Measurements from ENCODE around the gene TET3.

Gene TET3

GRCh38 chr2:73987109-73987947 is 2.6 kb downstream of the TET3 start:
- no peak for DNase-seq (ENCODE audit: low spot score)

DNA sequence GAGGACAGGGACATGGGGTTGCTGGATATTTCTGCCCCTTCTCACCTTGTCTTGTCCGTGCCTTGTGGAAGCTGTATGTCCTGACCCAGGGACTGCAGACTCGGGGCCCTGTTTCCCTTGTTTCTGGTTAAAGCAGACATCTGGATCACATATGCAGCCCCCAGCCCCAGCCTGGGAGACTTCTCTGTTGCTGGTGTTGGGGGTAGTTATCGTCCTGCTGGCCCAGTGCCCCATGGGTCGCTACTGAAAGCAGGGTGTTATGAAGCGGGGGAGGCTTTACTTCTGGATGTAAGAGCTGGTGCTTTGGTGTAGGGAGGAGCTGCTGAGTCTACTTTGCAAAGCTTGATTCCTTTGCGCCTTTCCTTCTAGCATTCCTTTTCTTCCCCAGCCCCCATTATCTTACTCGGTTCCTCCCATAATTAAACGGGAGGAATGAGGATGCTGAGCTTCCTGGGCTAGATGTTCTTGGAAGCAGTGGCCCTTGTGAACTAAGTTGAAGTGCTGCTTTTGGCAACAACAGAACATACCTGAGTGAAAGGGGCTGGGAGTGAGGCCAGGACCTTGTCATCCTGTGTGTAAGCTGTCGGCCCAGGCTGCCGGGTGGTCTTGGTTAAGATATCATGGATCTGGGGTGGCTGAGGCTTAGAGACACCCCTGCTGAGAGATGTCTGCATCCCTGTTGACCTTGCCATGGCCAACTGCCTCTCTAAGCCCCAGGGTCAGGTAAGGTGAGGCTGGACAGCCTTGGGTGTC is 3.4 kb downstream of the TET3 start:
- no peak for DNase-seq (ENCODE audit: low spot score)

- no peak for DNase-seq (ENCODE audit: low spot score)
Measured at GRCh38 chr2:73989972-73990371, 5.3 kb downstream of the TET3 start.

GRCh38 chr2:73990531-73990930 is 5.8 kb downstream of the TET3 start:
- DNase-seq (ENCODE audit: low spot score) = no peak

DNA sequence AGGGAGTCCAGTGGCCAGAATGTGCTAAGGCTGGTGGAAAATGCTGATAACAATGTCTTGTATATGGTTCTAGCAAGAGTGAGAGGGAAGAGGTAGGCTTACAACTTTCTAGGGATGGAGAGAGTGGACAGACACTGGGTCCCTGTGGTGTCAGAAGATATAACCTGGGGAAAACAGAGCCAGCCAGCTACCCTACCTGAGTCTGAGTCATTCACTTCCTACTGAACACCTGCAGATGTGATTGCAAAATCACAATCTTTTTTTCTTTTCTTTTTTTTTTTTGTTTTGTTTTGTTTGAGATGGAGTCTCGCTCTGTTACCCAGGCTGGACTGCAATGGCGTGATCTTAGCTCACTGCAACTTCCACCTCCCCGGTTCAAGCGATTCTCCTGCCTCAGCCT is 7.3 kb downstream of the TET3 start:
- DNase-seq (ENCODE audit: low spot score) = no peak

- no peak for DNase-seq (ENCODE audit: low spot score)
Measured at GRCh38 chr2:73993376-73993775, 8.7 kb downstream of the TET3 start.

DNA sequence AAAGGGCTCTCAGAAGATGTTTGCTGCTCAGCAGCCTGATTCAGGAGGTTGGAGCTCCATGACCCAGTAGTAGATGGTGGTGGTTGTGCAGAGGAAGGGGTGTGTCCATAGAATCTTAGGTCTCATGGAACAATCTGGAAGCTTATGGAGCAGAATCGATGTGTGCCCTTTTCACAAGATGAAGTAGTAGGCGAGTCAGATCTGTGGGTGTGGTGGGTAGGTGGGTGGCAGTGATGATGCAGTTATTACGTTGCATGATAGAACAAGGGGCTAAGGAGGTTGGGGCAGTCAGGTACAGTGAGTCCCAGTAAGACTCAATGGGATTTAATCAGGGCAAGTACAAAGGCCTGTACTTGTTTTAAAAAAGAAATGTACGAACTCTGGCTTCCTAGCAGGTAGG is 9.1 kb downstream of the TET3 start:
- no peak for DNase-seq (ENCODE audit: low spot score)

GRCh38 chr2:73994178-73994831 is 9.6 kb downstream of the TET3 start:
- no peak for DNase-seq (ENCODE audit: low spot score)

DNA sequence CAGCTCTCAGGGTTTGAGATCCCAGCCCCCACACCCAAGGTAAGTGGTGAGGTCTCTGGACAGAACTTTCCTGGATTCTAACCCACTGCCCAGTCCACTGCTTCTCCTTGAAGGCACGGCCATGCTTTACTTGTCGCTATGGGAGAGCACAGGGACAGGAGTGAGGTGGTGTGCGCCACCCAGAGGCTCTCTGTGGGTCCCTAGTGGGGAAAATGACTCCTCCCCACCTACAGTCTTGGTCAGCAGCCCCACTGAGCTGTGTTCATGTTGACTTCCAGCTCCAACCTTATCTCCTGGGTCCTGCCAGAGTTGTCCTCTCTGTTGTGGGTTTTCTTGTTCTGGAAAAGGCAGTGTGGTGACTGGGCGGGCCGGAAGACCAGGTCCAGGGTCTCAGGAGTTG is 11.1 kb downstream of the TET3 start:
- no peak for DNase-seq (ENCODE audit: low spot score)

DNA sequence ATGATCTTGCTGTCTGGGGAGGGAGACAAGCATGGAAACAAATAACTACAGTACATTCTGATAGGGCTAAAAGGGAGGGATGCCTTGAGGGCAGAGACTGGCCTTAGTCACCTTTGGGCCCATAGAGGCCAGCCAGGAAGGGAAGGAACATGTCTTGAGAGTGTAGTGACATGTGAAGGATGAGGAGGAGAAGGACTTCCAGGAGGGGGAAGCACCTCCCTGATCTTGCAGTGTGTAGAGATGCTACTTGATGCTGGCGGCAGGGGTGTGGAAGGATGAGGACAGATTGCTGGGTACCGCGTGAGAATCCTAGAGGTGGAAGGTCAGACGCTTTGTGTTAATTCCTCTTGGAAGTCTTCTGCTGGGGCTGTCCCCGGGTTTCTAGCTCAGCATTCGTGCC is 13.1 kb downstream of the TET3 start:
- no peak for DNase-seq (ENCODE audit: low spot score)

- peak; percentile 70 for DNase-seq (ENCODE audit: low spot score)
Measured at GRCh38 chr2:73998451-73998850, 13.7 kb downstream of the TET3 start.

- no peak for DNase-seq (ENCODE audit: low spot score)
Measured at GRCh38 chr2:73998933-73999332, 14.2 kb downstream of the TET3 start.

- DNase-seq (ENCODE audit: low spot score) = no peak
Measured at GRCh38 chr2:73999881-74000597, 15.3 kb downstream of the TET3 start.

- no peak for DNase-seq (ENCODE audit: low spot score)
Measured at GRCh38 chr2:74000666-74001065, 16.0 kb downstream of the TET3 start.

DNA sequence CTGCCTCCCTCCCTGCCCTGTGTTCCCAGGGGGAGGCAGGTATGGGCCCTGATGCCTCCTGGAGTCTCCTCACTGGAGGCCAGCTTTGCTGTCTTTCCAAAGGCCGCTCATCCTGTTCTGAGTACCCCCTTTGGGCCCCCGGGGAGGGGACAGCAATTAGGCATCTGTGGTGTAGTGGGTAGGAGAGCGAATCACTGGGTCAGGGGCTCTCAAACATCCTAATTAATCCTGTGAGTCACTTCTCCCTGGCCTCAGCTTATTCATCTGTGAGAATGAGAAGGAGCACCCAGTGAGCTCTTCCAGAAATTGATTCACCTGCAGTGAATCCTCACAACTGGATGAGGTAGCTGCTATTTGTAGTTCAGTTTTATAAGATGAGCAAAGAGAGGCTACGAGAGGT is 16.4 kb downstream of the TET3 start:
- DNase-seq (ENCODE audit: low spot score) = no peak

GRCh38 chr2:74001781-74002504 is 17.2 kb downstream of the TET3 start:
- DNase-seq (ENCODE audit: low spot score) = no peak

- DNase-seq (ENCODE audit: low spot score) = peak; percentile 73
Measured at GRCh38 chr2:74002505-74003421, 18.1 kb downstream of the TET3 start.

GRCh38 chr2:74003494-74004211 is 18.9 kb downstream of the TET3 start:
- no peak for DNase-seq (ENCODE audit: low spot score)

- no peak for DNase-seq (ENCODE audit: low spot score)
Measured at GRCh38 chr2:74004212-74005182, 19.8 kb downstream of the TET3 start.
